Right hindlimb (tissue), 1 donor: ENCODE results near the gene FAM133A.
A peak's percentile ranks its signal among the peaks of the same experiment; 100 is the strongest.

Experiments used
- DNase-seq: peaks from one replicate; pipeline ENCODE4 v3.0.0-alpha.2; 2018

The FAM133A gene

DNA sequence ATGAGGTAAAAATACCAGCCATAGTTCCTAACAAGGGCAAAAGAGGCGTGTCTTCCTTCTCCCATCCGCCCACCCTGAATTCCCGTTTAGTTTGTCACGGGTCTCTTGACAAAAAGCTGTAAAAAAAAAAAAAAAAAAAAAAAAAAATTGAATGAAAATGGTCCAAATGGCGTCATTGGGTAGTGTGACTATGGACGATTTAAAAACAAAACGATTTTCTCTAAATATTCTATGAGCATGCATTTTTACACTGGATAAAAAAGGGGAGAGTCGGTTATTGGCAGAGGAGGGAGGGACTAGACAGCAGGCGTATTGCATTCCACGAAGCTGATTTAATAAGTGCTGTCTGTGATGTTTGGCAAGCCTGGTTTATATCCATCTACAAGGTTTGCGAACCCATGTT is at the start of gene FAM133A:
Gene FAM133A, plus strand, starts transcription at position 338 of the 403 bp plus-strand sequence. CDS start 35,214 bp downstream, outside the sequence.
- peak; percentile 15 for DNase-seq

DNA sequence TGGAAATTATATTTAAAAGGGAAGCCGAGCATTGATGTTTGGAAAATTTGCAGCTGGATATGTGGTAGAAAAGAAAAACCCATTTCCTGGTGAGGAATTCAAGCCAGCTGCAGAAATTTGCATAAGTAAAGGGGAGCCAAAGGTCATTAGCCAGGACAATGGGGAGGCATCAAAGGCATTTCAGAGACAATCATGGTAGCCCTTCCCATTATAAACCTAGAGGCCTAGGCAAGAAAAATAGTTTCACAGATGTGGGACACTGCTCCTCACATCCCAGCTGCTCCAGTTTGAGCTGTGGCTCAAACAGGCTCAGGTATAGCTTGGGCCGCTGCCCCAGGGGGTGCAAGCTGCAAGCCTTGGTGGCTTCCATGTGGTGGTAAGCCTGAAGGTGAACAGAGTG is 36.4 kb upstream of the FAM133A start:
- DNase-seq: no peak

DNA sequence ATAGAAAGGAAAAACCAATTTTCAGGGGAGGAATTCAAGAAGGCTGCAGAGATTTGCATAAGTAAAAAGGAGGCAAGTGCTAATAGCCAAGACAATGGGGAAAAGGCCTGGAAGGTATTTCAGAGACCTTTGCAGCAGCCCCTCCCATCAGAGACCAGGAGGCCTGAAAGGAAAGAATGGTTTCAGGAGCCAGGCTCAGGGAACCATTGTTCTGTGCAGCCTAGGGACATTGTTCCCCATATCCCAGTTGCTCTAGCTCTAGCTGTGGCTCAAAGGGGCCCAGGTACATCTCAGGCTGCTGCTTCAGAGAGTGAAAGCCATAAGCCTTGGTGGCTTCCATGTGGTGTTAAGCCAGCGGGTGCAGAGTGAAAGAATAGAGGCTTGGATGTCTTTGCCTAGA is 24.6 kb upstream of the FAM133A start:
- DNase-seq: no peak

DNA sequence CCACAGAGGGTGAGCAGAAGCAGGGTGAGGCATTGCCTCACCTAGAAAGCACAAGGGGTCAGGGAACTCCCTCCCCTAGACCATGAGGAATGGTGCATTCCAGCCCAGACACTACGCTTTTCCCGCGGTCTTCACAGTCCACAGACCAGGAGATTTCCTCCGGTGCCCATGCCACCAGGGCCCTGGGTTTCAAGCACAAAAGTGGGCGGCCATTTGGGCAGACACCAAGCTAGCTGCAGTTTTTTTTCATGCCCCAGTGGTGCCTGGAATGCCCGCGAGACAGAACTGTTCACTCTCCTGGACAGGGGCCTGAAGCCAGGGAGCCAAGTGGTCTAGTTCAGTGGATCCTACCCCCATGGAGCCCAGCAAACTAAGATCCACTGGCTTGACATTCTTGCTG is 13.4 kb upstream of the FAM133A start:
- no peak for DNase-seq

DNA sequence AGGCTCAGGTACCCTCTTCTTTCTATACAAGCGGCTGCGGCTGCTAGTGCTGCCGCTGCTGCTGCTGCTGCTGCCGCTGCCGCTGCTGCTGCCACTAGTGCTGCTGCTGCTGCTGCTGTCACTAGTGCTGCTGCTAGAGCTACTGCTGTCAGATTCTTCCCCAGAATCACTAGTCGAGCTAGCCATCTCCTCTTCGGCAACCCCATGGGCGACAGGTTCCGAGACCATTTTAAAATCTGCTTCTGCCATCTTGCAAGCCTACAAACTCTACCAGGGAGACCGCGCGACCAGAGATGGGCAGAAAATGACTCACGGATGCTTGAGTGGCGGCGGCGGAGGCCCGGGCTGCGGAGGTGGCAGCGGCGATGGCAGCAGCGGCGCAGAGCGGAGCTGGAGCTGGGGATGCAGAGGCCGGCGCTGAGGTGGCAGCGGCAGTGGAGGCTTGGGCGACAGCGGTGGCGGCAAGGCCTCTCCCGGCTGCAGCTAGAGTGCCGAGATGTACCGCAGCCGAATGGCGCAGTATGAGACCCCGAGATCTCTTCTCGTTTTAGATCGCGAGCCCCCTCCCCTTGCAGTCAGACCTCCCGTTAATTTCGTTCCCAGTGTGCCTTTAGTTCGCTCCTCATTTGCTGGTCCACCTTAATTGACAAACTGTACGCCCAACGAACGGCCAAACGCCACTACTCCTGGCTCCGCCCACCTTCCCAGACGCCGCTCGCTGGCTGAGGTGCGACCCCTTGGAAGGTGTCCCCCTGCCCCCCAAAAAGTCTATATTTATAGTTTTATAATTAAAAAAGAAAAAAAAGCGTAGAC is 744 bp upstream of the FAM133A start, which contains the start of gene NAP1L3:
Gene NAP1L3, minus strand, starts transcription at position 523 of the 813 bp plus-strand sequence. Its CDS starts 274 bp downstream, at position 249.
- peak; percentile 84 for DNase-seq

DNA sequence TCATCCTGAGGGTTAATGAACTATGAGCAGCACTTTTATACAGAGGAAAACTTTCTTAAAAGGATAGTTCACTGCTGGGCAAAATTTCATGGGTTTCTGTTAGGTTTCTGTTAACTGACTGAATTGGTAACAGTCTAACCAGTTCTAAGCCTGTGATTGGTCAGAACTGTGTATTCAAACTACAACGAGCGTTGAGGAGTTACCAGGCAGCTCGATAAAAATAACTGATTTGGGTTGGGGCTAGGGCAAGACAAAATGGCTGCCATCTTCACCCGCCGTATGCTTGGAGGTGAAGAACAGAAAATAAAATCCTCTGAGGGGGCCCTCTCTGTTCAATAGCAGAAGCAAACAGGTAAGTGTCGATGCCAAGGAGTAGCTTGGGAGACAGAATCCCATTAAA is 22.0 kb downstream of the FAM133A start:
- DNase-seq: no peak

DNA sequence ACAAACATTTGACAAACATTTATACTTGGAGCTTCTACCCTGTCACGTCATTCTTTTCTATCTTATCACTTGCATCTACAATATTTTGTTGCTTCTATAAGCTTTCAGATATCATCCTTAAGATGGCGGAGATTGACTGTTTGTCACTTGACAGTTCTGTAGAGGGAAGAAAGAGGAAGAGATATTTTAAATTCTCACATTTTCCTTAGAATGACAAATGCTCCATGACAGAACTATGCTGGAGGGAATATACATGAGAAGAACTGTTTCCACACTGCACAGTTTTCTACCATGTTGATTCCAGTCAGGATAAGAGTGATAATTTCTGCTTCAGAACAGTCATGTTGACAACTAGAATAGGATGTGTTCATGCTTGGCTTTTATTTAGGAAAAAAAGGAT is 29.7 kb downstream of the FAM133A start:
- no peak for DNase-seq

DNA sequence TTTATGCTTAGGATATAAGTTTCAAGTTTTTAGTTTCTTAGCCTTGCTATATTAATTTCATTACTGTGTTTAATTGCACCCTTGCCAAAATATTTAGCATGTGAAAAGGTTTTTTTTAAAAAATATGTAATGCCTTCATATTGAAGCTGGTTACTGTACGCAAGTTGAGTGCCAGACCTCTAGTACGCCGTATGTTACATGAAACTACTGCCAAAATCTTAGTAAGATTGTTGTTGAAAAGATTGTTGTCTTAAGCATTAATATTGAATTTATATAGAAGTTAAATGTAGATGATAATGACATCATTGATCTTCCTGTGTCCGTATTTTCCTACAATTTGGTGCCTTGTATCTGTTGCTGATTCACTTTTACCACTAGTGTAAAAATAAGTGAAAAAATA is 37.1 kb downstream of the FAM133A start:
- no peak for DNase-seq

DNA sequence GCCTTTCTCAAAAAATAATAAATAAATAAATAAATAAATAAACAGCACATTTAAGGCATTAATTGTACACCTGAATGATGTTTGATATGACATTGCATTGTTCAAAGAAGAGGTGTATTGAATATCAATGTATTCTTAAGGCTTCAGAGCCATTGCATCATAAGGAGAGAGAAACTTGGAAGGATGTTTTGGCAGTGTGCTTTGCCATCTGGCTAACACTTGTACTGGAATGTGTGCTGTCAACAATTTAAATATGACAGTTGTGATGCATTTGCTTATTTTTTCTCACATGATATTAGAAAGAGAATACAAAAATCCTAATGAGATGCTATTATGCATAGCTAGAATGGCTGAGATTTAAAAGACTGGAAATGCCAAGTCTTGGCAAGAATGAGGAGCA is 67.8 kb downstream of the FAM133A start:
- DNase-seq: no peak

DNA sequence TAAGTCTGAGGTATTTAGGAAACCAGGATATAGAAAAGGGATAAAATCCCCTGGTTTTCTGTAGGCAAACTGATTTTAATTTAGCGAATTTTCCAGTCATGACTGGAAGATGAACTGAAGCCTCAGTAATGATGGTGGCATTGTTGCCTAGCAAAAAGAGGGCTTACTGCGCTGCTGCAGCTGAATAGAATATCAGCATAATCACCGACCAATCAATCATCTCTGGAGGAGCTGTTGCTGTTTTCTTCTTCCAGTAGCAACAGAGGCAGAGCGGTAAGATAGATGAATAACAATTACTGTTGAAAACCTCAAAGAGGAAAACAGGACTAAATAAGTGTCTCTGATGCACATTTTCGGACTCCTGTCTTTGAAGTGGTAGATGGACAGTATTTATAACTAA is 86.2 kb downstream of the FAM133A start:
- DNase-seq: no peak
